Astrocyte of the spinal cord (primary cell): ENCODE data around the gene PPP1R12B.
"Not testable (repeated sequence)": the region's sequence is repeated elsewhere in the genome, so short reads cannot be mapped to it uniquely, and the experiment has no call there.

ENCODE experiments used
- DNase-seq: peaks from one replicate; pipeline ENCODE4 v3.0.0; 2011; ENCODE audit warnings: low read depth, low spot score
- H3K4me3 ChIP-seq: 2 replicates; pipeline ENCODE4 v1.5.1; 2011; ENCODE audit warnings: low read depth, mild to moderate bottlenecking, low read length, moderate library complexity
- in situ Hi-C: cut with HindIII; loops from 2 replicates; pipeline ENCODE4 v1.10.0; 2017; ENCODE audit warnings: low sequenced_read_pairs
- TF ChIP-seq, protein P1 (sequence below): IDR thresholded peaks from 2 replicates; pipeline ENCODE4 v1.5.1; 2012; ENCODE audit warnings: low read depth, mild to moderate bottlenecking, low read length, inconsistent platforms

Gene PPP1R12B

DNA sequence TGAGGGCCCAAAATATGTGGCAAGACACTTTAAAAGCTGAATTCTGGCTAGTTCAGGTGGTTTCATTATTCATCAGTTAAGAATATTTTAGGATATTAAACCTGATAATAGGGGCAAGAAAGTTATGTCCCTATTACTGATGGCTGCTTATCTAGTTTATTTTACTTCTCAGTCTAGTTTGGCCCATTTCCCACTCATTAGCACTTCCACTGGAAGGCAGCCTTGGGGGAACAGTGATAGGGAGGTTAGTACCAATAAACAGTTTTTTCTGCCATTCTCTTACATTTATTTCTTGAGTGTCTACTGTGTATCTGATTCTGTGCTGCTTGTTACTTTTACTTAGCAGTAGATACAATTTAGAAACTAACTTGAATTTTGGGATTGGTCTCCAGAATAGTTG, 9.0 kb downstream of the PPP1R12B start:
- TF ChIP-seq, protein P1, sequence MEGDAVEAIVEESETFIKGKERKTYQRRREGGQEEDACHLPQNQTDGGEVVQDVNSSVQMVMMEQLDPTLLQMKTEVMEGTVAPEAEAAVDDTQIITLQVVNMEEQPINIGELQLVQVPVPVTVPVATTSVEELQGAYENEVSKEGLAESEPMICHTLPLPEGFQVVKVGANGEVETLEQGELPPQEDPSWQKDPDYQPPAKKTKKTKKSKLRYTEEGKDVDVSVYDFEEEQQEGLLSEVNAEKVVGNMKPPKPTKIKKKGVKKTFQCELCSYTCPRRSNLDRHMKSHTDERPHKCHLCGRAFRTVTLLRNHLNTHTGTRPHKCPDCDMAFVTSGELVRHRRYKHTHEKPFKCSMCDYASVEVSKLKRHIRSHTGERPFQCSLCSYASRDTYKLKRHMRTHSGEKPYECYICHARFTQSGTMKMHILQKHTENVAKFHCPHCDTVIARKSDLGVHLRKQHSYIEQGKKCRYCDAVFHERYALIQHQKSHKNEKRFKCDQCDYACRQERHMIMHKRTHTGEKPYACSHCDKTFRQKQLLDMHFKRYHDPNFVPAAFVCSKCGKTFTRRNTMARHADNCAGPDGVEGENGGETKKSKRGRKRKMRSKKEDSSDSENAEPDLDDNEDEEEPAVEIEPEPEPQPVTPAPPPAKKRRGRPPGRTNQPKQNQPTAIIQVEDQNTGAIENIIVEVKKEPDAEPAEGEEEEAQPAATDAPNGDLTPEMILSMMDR = no peak
- H3K4me3 ChIP-seq = no peak overlapping the region
- in situ Hi-C loops = no loop called here
- DNase-seq = no peak

DNA sequence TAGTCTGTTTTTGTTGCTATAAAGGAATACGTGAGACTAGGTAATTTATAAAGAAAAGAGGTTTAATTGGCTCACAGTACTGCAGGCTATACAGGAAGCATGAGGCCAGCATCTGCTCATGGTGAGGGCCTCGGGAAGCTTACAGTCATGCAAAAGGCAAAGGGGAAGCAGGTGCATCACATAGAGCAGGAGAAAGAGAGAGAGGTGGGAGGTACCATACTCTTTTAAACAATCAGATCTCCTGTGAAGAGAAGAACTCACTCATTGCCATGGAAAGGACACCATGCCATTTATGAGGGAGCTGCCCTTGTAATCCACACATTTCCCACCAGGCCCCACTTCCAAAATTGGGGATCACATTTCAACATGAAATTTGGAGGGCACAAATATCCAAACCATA, 12.7 kb downstream of the PPP1R12B start:
- DNase-seq = no peak
- TF ChIP-seq, protein P1 = no peak
- in situ Hi-C loops = no loop called here
- no peak overlapping the region for H3K4me3 ChIP-seq

DNA sequence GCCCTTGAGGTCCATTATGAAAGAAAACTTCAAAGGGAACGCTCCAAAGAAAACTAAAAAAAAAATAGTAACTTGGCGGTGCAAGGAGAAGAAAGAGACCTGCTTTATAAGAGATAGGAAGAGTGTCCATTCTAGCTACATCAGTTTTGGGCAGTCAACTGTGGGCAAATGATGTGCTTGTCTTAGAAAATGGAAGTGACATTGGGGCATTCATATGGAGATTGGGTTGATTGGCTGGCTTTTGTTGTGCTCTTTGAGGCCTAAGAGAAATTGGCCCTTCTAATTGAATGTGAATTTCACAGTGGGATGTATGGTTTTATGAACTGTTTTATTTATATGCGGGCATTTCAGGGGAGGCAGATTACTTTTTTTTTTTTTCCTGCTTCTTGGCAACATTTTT, 13.2 kb downstream of the PPP1R12B start:
- no peak overlapping the region for H3K4me3 ChIP-seq

DNA sequence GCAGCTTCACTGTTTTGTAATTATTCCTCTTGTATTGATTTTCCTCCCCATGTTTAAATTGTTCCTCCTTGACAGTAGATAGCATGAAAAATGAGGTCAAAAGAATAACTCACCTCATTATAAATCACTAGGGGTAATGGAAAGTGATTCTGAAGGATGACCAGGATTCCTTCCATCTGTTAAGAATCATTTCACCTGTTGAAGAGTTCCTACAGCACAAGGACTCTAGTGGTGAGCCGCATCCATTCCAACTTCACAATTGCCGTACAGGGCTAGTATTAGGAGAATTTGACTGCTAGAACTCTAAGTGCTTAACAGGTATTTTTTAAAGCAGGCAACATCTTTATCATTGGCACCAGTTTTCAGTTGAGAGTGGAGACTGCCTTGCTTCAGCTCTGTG, 13.7 kb downstream of the PPP1R12B start:
- in situ Hi-C loops = no loop called here
- no peak for DNase-seq
- H3K4me3 ChIP-seq = no peak overlapping the region
- TF ChIP-seq, protein P1 = no peak

More for the DNA sequence above, 13.2 kb downstream of the PPP1R12B start:
- TF ChIP-seq, protein P1 = no peak
- DNase-seq = no peak
- in situ Hi-C loops = no loop called here

DNA sequence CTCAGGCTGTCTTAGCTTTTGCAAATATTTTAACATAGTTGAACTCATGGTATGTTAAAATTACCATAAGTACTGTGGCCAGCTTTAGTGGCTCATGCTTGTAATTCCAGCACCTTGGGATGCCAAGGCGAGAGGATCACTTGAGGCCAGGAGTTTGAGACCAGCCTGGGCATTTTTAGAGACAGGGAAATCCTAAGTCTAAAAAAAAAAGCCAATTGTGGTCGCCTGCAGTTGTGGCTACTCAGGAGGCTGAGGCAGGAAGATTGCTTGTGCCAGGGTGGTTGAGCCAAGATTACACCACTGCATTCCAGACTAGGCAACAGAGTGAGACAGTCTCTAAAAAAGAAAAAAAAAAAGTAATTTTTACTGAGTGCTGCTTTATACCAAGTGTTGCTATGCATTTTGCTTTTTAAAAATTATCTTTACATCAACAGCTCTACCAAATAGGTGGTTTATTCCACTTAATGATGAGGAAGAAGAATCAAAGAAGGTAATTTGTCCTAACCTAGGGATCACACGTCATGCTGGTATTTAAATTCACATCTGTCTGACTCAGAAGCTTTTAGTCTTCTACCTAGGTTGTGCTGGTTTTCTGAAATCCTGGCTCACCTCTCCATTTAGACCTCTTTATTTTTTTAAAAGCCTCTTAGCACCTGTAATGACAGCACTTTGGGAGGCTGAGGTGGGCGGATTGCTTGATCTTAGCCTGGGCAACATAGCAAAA, 16.8 kb downstream of the PPP1R12B start:
- peak; percentile 51 for DNase-seq
- in situ Hi-C loops = no loop called here
- H3K4me3 ChIP-seq = no peak overlapping the region
- TF ChIP-seq, protein P1 = no peak

DNA sequence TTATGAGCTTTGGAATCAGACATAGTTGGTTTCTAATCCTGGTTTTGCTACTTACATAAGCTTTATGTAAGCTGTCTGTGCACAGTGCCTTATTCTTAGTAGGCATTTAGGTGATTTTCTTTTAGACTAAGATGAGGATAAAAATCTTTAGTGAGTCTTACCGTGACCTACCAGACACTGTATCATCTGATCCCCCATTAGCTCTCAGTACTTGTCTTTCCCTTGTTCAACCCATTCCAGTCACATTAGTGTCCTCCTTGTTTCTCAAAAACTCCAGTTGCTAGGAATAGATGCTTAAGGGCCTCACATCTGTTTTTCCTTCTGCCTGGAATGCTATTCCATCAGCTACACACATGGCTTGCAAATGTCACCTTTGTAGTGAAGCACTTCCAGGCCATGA, 18.8 kb downstream of the PPP1R12B start:
- TF ChIP-seq, protein P1 = no peak
- no peak for DNase-seq
- in situ Hi-C loops = no loop called here

DNA sequence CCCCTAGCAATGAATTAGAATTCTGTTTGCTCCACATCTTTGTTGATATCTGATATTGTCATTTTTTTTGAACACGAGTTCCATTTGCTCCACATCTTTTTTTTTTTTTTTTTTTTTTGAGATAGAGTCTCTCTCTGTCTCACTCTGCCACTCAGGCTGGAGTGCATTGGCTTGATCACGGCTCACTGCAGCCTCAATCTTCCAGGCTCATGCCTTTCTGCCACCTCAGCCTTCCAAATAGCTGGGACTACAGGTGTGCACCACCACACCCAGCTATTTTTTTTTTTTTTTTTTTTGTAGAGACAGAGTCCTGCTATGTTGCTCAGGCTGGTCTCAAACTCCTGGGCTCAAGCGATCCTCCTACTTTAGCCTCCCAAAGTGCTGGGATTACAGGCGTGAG, 22.4 kb downstream of the PPP1R12B start:
- DNase-seq, H3K4me3 ChIP-seq, in situ Hi-C loops: not testable (repeated sequence)

More for the DNA sequence above, 18.8 kb downstream of the PPP1R12B start:
- H3K4me3 ChIP-seq = no peak overlapping the region
